ENCODE results near the gene AP1M2. TPM values are rescaled to one million over a fixed set of nuclear protein-coding genes. Genes with fewer than 3 reads are reported as not detected.

Gene AP1M2
- total RNA-seq, 2 donors from 2014 or later, result 4.8 TPM; not detected in 1

GRCh38 chr19:10600149-10600548 lies 13.0 kb upstream of the AP1M2 start:
- no peaks in the 10 kb centered on the region for H3K27me3 ChIP-seq
- peaks cover 0 to 27% of the 10 kb centered on the region in 2 donors for H3K4me1 ChIP-seq
- no peak overlapping the region for H3K27ac ChIP-seq
- no peaks in the 10 kb centered on the region for H3K9me3 ChIP-seq
- no peak overlapping the region for H3K4me3 ChIP-seq
- no peak for TF ChIP-seq CTCF (IDR thresholded peaks at IDR 0.05)
- H3K36me3 ChIP-seq, result no peaks in the 10 kb centered on the region
- no peak for DNase-seq (ENCODE audit: low spot score)

GRCh38 chr19:10593820-10594637 lies 6.9 kb upstream of the AP1M2 start:
- no peak overlapping the region for H3K27ac ChIP-seq
- TF ChIP-seq CTCF (IDR thresholded peaks at IDR 0.05), result no peak
- no peaks in the 10 kb centered on the region for H3K27me3 ChIP-seq
- no peaks in the 10 kb centered on the region for H3K9me3 ChIP-seq
- no peaks in the 10 kb centered on the region for H3K36me3 ChIP-seq
- H3K4me3 ChIP-seq, result no peak overlapping the region
- H3K4me1 ChIP-seq, result peaks cover 0 to 14% of the 10 kb centered on the region in 2 donors
- DNase-seq (ENCODE audit: low spot score), result peak; percentile 59

GRCh38 chr19:10593148-10593547 lies 6.0 kb upstream of the AP1M2 start:
- TF ChIP-seq CTCF (IDR thresholded peaks at IDR 0.05), result no peak
- H3K27ac ChIP-seq, result peak overlapping the region in 1 of 2 donors; percentile 13
- no peaks in the 10 kb centered on the region for H3K9me3 ChIP-seq
- H3K36me3 ChIP-seq, result no peaks in the 10 kb centered on the region
- no peak for DNase-seq (ENCODE audit: low spot score)
- H3K27me3 ChIP-seq, result no peaks in the 10 kb centered on the region
- H3K4me3 ChIP-seq, result no peak overlapping the region
- peaks cover 0 to 14% of the 10 kb centered on the region in 2 donors for H3K4me1 ChIP-seq

GRCh38 chr19:10587839-10588150 lies 683 bp upstream of the AP1M2 start:
- no peak overlapping the region for H3K27ac ChIP-seq
- no peak for TF ChIP-seq CTCF (IDR thresholded peaks at IDR 0.05)
- peaks cover 0 to 4% of the 10 kb centered on the region in 2 donors for H3K27me3 ChIP-seq
- no peaks in the 10 kb centered on the region for H3K9me3 ChIP-seq
- DNase-seq (ENCODE audit: low spot score), result no peak
- no peak overlapping the region for H3K4me3 ChIP-seq
- H3K36me3 ChIP-seq, result no peaks in the 10 kb centered on the region
- H3K4me1 ChIP-seq, result no peaks in the 10 kb centered on the region

- H3K4me1 ChIP-seq, result peaks cover 0 to 1% of the 10 kb centered on the region in 2 donors
- no peak for DNase-seq (ENCODE audit: low spot score)
- no peak overlapping the region for H3K4me3 ChIP-seq
- H3K36me3 ChIP-seq, result no peaks in the 10 kb centered on the region
- no peak overlapping the region for H3K27ac ChIP-seq
- H3K27me3 ChIP-seq, result peaks cover 0 to 4% of the 10 kb centered on the region in 2 donors
- no peaks in the 10 kb centered on the region for H3K9me3 ChIP-seq
- TF ChIP-seq CTCF (IDR thresholded peaks at IDR 0.05), result no peak
Measured at GRCh38 chr19:10586396-10586795, 716 bp downstream of the AP1M2 start.

All from right atrium auricular region (tissue), 2 donors.